Uterus (tissue), 4 donors: ENCODE measurements around the gene MRPL48. TPM values are rescaled to one million over a fixed set of nuclear protein-coding genes. Genes with fewer than 3 reads are reported as not detected.
A peak's percentile ranks its signal among the peaks of the same experiment; 100 is the strongest.

Experiments used
- DNase-seq, 2 donors: peaks; one replicate each; pipeline ENCODE4 v3.0.0-alpha.2; 2019 to 2020
- H3K27ac ChIP-seq, 2 donors: fragments of 200-600 bp; sonication (generic); 1 replicate in 1 of 2; 2 replicates in 1 of 2; pipeline ENCODE4 v1.5.1; 2016 to 2018
- H3K27me3 ChIP-seq, 2 donors: fragments of 200-600 bp; sonication (generic); one replicate each; pipeline ENCODE4 v1.5.1; 2018 to 2019; ENCODE audit warnings: control low read depth in 1 of 2
- H3K36me3 ChIP-seq, 2 donors: fragments of 200-600 bp; sonication (generic); one replicate each; pipeline ENCODE4 v1.5.1; 2019; ENCODE audit warnings: control low read depth in 1 of 2
- H3K4me1 ChIP-seq, 2 donors: fragments of 200-600 bp; sonication (generic); one replicate each; pipeline ENCODE4 v1.5.1; 2018 to 2019; ENCODE audit warnings: control low read depth in 1 of 2
- H3K4me3 ChIP-seq, 2 donors: fragments of 200-600 bp; sonication (generic); 1 replicate in 1 of 2; 2 replicates in 1 of 2; pipeline ENCODE4 v1.5.1; 2018 to 2019; ENCODE audit warnings: mild to moderate bottlenecking in 1 of 2
- H3K9me3 ChIP-seq, 2 donors: fragments of 200-600 bp; sonication (generic); one replicate each; pipeline ENCODE4 v1.5.1; 2019; ENCODE audit warnings: control low read depth in 1 of 2
- CTCF ChIP-seq, 4 experiments: fragments of 200-600 bp in 2 of 4; fragments of 450-650 bp in 2 of 4; sonication (generic) in 2 of 4; IDR thresholded peaks; one replicate each; pipeline ENCODE4 v1.5.1; 2016 to 2019; ENCODE audit warnings: antibody characterized with exemption in 4 of 4, mild to moderate bottlenecking in 2 of 4, moderate library complexity in 1 of 4
- POLR2A ChIP-seq, 2 donors: fragments of 450-650 bp; IDR thresholded peaks; one replicate each; pipeline ENCODE4 v1.6.1; 2016; ENCODE audit warnings: antibody characterized with exemption in 2 of 2, mild to moderate bottlenecking in 1 of 2, moderate library complexity in 1 of 2
- intact Hi-C: fragments of 100-400 bp; cut with DNase I; formaldehyde crosslinking; loops from one replicate; pipeline ENCODE4 v1.15.1; 2023; ENCODE audit warnings: low total_unique reads
- total RNA-seq, 4 donors: library from RNA; depleted of rRNA in 3 of 4; stranded (reverse); fragments of >200 nt in 3 of 4; gene quantifications; one replicate each; pipeline versions ENCODE4 v1.1.0 to v1.2.4, GENCODE V29; 2014 to 2023
- donor health status: DM: yes; HTN: yes; CAD: no.

Gene MRPL48
- total RNA-seq, 4 donors from 2014 or later: 5.6 to 29.6 (median 11.9) TPM

DNA sequence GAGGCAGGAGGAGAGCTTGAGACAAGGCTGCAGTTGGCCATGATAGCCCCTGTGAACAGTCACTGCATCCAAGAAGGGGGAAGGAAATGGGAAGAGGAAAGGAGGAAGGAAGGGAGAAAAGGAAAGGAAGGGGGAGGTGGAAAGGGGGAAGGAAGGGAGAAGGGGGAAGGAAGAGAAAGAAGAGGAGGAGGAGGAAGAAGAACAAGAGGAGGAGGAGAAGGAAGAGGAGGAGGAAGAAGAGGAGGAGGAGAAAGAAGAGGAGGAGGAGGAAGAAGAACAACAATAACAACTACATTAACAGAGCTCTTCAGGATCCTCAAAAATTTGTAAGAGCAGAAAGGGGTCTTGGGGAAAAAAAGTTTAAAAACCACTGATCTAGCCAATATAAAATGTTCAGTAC lies 32.0 kb upstream of the MRPL48 start:
- intact Hi-C loops: no loop called here
- no peak for TF ChIP-seq CTCF (IDR thresholded peaks at IDR 0.05)
- no peak for TF ChIP-seq POLR2A (IDR thresholded peaks at IDR 0.05)
- Histone ChIP-seq H3K4me1 (peaks cover 4 to 8% of the 10 kb centered on the region in 2 donors), H3K27ac (no peak overlapping the region), H3K9me3 (no peaks in the 10 kb centered on the region), H3K4me3 (no peak overlapping the region), H3K36me3 (no peaks in the 10 kb centered on the region), H3K27me3 (no peaks in the 10 kb centered on the region)
- DNase-seq: no peak

DNA sequence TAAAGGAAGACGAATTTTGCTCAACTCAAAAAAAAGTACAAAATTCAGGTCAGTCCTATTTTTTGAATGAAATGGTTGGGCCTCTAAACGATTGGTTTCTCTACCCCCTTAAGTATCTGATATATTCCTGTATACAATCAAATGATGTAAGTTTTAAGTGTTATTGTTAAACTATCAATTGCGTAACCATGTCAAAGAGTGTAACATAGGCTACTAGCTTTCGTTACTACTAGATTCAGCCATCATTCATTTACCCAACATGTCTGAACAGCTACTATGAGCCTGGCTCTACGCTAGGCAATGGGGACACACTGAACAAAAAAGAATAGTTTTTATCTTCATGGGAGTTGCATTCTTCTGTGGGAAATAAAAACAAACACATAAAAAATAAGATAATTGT lies 30.1 kb upstream of the MRPL48 start:
- Histone ChIP-seq H3K9me3 (no peaks in the 10 kb centered on the region), H3K4me1 (peaks cover 4 to 8% of the 10 kb centered on the region in 2 donors), H3K27ac (no peak overlapping the region), H3K4me3 (no peak overlapping the region), H3K27me3 (no peaks in the 10 kb centered on the region), H3K36me3 (no peaks in the 10 kb centered on the region)
- intact Hi-C loops: no loop called here
- no peak for DNase-seq
- TF ChIP-seq POLR2A (IDR thresholded peaks at IDR 0.05): no peak
- no peak for TF ChIP-seq CTCF (IDR thresholded peaks at IDR 0.05)

GRCh38 chr11:73758451-73758850 lies 29.2 kb upstream of the MRPL48 start:
- H3K27ac ChIP-seq: peak overlapping the region in 1 of 2 donors; percentile 93
- no peak overlapping the region for H3K4me3 ChIP-seq
- H3K27me3 ChIP-seq: no peaks in the 10 kb centered on the region
- intact Hi-C loops: no loop called here
- H3K9me3 ChIP-seq: no peaks in the 10 kb centered on the region
- TF ChIP-seq CTCF (IDR thresholded peaks at IDR 0.05) (no peak), POLR2A (IDR thresholded peaks at IDR 0.05) (no peak)
- no peak for DNase-seq
- H3K4me1 ChIP-seq: peaks cover 4 to 8% of the 10 kb centered on the region in 2 donors
- H3K36me3 ChIP-seq: no peaks in the 10 kb centered on the region

- peak in 1 of 4 experiments; percentile 16 for TF ChIP-seq CTCF (IDR thresholded peaks at IDR 0.05)
- TF ChIP-seq POLR2A (IDR thresholded peaks at IDR 0.05): no peak
- no peaks in the 10 kb centered on the region for H3K27me3 ChIP-seq
- H3K4me3 ChIP-seq: peak overlapping the region; percentile 68 to 91
- intact Hi-C loops: no loop called here
- H3K36me3 ChIP-seq: no peaks in the 10 kb centered on the region
- no peak for DNase-seq
- no peaks in the 10 kb centered on the region for H3K9me3 ChIP-seq
- peaks cover 4 to 8% of the 10 kb centered on the region in 2 donors for H3K4me1 ChIP-seq
- H3K27ac ChIP-seq: peak overlapping the region; percentile 93 to 96
Measured at GRCh38 chr11:73759610-73760134, 28.0 kb upstream of the MRPL48 start.

GRCh38 chr11:73760135-73760678 lies 27.5 kb upstream of the MRPL48 start:
- peak overlapping the region; percentile 68 to 91 for H3K4me3 ChIP-seq
- no peaks in the 10 kb centered on the region for H3K9me3 ChIP-seq
- TF ChIP-seq POLR2A (IDR thresholded peaks at IDR 0.05) (no peak), CTCF (IDR thresholded peaks at IDR 0.05) (no peak)
- intact Hi-C loops: no loop called here
- peak; percentile 47 to 58 for DNase-seq
- no peaks in the 10 kb centered on the region for H3K27me3 ChIP-seq
- H3K36me3 ChIP-seq: no peaks in the 10 kb centered on the region
- peak overlapping the region; percentile 93 to 96 for H3K27ac ChIP-seq
- H3K4me1 ChIP-seq: peaks cover 4 to 8% of the 10 kb centered on the region in 2 donors
